ENCODE data around the gene RSBN1L.

DNA sequence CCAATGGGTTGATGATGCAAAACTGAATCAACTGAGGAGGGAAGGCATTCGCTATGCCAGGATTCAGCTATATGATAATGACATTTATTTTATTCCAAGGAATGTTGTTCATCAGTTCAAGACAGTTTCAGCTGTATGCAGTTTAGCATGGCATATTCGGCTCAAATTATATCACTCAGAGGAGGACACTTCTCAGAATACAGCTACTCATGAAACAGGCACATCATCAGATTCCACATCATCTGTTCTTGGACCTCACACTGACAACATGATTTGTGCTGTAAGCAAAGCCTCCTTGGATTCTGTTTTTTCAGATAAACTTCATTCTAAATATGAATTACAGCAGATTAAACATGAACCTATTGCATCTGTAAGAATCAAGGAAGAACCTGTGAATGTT is 82.3 kb downstream of the RSBN1L start:
- TF ChIP-seq POLR2AphosphoS5 (IDR thresholded peaks at IDR 0.05; ENCODE audit: low read depth, low read length) (no peak), POLR2A (IDR thresholded peaks at IDR 0.05; ENCODE audit: low read depth, low read length) (no peak)

Data from GM12892 (cell line).